ENCODE results near the gene TANK.
A peak's percentile ranks its signal among the peaks of the same experiment; 100 is the strongest.
"Not testable (repeated sequence)": the region's sequence is repeated elsewhere in the genome, so short reads cannot be mapped to it uniquely, and the experiment has no call there.

The TANK gene

DNA sequence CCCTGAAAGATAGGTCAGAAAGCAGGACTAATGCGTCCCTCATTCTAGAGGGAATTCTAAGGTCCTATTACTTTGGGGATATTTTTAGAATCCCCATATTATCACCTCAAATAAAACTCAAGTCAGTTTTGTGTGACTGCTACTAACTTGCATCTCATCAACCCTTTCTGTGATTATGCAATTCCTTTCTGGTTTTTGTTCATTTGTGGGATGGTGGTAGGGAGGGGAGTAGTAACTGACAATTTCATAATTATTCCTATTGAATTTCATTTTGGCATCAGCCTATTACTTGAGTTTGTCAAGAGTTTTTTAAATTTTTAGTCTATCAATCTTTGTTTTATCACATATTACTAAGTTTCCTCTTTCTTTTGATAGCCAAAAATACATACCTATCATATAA is 28.4 kb upstream of the TANK start:
- TF ChIP-seq, protein P1, sequence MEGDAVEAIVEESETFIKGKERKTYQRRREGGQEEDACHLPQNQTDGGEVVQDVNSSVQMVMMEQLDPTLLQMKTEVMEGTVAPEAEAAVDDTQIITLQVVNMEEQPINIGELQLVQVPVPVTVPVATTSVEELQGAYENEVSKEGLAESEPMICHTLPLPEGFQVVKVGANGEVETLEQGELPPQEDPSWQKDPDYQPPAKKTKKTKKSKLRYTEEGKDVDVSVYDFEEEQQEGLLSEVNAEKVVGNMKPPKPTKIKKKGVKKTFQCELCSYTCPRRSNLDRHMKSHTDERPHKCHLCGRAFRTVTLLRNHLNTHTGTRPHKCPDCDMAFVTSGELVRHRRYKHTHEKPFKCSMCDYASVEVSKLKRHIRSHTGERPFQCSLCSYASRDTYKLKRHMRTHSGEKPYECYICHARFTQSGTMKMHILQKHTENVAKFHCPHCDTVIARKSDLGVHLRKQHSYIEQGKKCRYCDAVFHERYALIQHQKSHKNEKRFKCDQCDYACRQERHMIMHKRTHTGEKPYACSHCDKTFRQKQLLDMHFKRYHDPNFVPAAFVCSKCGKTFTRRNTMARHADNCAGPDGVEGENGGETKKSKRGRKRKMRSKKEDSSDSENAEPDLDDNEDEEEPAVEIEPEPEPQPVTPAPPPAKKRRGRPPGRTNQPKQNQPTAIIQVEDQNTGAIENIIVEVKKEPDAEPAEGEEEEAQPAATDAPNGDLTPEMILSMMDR (conservative IDR thresholded peaks at IDR 0.05; ENCODE audit: control insufficient read depth, insufficient read depth, low read depth, low read length) = no peak
- DNase-seq (ENCODE audit: low read depth) = no peak
- no peak overlapping the region for H3K4me3 ChIP-seq (ENCODE audit: control insufficient read depth, low read depth, low read length)

DNA sequence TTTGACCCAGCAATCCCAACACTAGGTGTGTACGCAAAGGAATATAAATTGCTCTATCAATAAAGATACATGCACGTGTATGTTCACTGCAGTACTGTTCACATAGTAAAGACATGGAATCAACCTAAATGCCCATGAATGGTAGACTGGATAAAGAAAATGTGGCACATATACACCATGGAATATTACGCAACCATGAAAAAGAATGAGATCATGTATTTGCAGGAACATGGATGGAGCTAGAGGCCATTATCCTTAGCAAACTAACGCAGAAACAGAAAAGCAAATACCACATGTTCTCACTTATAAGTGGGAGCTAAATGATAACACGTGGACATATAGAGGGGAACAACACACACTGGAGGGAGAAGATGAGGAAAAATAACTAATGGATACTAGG is 27.8 kb upstream of the TANK start:
- DNase-seq (ENCODE audit: low read depth); H3K4me3 ChIP-seq (ENCODE audit: control insufficient read depth, low read depth, low read length): not testable (repeated sequence)

DNA sequence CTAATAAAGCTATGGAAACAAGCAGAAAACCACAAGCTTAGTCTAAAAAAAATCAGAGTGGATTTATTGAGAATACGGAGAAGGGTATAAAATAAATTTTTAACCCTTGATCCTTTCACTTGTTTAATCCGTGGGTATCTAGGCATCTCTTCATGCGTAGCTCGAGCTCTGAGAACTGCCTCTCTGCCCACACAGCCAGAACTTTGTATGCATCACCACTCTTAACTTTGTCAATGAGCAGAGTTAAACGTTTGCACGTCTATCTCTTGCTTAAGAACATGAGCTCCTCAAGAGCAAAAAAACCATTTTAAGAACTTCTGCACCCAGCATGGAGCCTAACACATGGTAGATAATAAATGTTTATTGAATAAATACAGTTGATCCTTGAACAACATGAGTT is 26.9 kb upstream of the TANK start:
- no peak for DNase-seq (ENCODE audit: low read depth)
- TF ChIP-seq, protein P1 (conservative IDR thresholded peaks at IDR 0.05; ENCODE audit: control insufficient read depth, insufficient read depth, low read depth, low read length) = no peak
- no peak overlapping the region for H3K4me3 ChIP-seq (ENCODE audit: control insufficient read depth, low read depth, low read length)

DNA sequence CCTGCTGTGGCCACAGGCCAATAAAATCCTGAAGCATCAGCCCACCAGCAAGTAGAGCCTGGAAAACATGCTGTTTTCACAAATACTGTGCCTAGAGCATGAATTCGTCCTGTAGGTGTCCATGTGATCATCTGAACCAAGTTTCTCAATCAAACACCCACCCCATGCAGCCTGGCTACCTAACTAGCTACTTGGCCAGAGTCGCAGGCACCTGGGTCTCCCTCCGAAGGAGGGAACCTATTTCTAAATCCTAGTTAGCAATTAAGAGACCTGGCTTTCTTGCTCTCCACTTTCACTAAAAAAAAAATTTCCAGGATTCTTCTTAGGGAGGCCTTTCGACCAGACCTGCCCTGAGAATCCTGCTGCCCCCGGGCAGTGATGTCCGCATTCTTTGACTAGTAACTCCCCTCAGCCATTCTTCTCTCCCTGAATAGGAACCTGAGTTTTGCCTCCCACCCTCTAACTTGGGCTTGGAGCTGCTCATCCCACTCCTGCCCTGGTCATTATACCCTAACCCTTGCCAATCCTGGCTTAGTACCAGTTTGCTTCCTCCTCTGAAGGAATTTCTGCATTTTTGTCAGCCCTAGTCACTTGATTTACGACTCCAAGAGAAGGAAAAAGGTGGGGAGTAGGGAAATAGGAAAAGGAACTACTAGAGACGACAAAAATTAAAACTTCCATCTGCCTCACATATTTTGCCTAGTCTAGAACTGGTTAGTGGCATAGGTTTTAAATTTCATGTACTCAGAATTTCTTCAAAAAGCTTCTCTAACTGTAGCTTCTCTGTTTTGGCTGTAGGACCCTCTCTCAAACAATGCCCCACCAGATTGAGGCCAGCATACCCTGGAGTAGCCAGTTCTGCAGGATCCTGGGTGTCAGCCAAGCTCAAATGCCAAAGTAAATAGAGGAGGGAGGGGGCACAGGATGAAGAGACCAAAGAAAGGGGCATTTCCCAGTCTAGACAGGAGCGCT is 25.4 kb upstream of the TANK start:
- H3K4me3 ChIP-seq (ENCODE audit: control insufficient read depth, low read depth, low read length) = no peak overlapping the region
- TF ChIP-seq, protein P1 (conservative IDR thresholded peaks at IDR 0.05; ENCODE audit: control insufficient read depth, insufficient read depth, low read depth, low read length) = no peak
- DNase-seq (ENCODE audit: low read depth) = peak; percentile 24

DNA sequence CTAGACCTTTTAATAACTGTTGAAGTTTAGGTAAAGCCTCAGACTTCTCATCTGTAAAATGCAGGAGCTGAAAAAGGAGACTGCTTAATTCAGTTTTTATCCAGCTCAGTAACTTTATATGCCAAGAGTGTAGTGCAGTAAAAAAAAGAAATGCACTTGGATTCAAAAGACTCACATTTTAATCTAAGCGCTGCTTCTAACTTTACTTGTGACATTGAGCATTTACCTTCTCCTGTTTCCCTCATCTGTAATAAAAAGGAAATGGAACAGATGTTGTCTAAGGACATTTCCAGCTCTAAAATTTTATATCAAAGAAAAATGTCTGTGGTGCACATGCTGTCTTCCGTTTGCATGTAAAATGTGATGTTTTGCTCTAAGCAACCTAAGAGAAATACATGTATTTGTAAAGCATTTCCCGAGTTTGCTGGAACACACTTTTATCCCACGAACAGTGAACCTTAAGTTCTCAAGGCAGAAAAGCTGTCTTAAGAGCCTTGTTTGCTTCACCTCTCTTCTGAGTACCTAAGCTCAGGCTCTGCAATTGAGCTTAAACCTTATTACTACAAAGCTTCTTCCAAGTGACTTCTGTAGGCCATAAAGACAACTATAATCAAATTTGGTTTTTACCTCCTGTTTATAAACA is 24.2 kb upstream of the TANK start:
- no peak for DNase-seq (ENCODE audit: low read depth)
- H3K4me3 ChIP-seq (ENCODE audit: control insufficient read depth, low read depth, low read length) = no peak overlapping the region
- TF ChIP-seq, protein P1 (conservative IDR thresholded peaks at IDR 0.05; ENCODE audit: control insufficient read depth, insufficient read depth, low read depth, low read length) = no peak

DNA sequence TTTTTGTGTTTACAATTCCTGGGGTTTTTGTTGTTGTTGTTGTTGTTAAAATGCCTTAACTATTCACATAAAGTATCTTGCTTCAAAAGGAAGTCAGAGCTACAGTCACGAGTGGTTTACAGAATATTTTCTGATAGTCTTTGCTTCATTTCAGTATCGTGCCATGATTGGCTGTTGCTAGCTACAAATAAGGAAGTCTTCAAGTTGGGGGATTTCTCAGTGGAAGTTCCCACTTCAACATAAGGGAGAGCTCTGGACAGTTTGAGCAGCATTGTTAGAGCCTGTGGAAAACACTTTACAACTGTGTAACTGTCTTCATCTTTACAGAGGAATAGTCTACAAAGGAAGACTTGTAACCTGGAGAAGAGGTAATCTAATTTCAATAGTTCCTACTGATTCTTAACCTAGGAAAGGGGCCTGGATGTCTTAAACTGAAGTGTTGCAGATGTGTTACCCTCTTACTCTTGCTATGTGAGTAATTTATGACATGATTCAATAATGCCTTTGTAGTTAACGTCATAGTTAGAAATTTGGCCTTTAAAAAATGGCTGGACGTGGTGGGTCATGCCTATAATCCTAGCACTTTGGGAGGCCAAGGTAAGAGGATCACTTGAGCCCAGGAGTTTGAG is 23.4 kb upstream of the TANK start:
- no peak overlapping the region for H3K4me3 ChIP-seq (ENCODE audit: control insufficient read depth, low read depth, low read length)
- peak; percentile 26 for DNase-seq (ENCODE audit: low read depth)
- TF ChIP-seq, protein P1 (conservative IDR thresholded peaks at IDR 0.05; ENCODE audit: control insufficient read depth, insufficient read depth, low read depth, low read length) = no peak

DNA sequence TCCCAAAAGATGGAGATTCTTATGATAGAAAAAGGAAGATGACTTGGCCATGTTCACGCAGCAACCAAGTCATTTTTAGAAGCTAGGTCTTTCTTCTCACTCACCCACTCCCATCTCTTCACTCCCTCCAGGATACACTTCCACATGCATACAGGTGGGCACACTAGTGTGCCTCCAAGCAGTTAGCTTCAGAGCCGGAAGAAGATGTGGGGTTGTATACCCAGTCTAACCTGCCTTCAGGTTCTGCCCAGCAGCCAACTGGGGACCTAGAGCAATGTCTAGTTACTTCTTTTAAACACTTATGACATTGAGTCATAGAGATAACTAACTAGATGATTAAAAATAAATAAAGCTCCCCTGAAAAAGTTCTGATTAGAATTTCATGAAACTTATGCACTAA is 21.8 kb upstream of the TANK start:
- TF ChIP-seq, protein P1 (conservative IDR thresholded peaks at IDR 0.05; ENCODE audit: control insufficient read depth, insufficient read depth, low read depth, low read length) = no peak
- no peak overlapping the region for H3K4me3 ChIP-seq (ENCODE audit: control insufficient read depth, low read depth, low read length)
- DNase-seq (ENCODE audit: low read depth) = no peak
